ENCODE measurements around the gene CNTLN.
"Not testable (repeated sequence)": the region's sequence is repeated elsewhere in the genome, so short reads cannot be mapped to it uniquely, and the experiment has no call there.

The CNTLN gene

DNA sequence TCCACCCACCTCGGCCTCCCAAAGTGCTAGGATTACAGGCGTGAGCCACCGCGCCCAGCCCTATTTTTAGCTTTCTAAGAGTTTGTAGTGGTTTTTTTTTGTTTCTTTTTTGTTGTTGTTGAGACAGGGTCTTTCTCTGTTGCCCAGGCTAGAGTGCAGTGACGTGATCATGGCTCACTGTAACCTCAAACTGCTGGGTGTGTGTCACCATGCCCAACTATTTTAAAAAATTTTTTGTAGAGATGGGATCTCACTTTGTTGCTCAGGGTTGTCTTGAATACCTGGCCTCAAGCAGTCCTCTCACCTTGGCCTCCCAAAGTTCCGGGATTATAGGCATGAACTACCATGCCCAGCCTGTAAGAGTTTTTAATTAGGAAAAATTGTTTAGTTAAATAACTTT, 298.7 kb downstream of the CNTLN start:
- DNase-seq: no peak

DNA sequence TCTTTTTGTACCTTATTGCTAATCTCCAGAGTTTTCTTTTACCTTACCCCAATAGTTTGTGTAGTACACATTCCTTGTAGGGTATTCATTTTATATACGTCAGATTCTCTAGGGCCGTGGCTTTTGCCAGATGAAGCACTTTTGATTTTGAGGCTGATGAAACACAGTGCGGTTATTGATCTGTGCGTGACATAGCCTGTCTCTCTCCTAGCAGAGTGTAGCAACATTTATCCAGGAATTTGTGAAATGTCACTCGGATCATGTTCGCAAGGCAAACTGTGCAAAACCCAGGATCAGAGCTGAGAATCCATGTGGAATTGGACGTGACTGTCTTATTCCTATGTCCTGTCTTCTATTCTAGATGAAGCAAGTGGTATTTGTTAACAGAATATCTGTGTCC, 302.0 kb downstream of the CNTLN start:
- no peak for DNase-seq

DNA sequence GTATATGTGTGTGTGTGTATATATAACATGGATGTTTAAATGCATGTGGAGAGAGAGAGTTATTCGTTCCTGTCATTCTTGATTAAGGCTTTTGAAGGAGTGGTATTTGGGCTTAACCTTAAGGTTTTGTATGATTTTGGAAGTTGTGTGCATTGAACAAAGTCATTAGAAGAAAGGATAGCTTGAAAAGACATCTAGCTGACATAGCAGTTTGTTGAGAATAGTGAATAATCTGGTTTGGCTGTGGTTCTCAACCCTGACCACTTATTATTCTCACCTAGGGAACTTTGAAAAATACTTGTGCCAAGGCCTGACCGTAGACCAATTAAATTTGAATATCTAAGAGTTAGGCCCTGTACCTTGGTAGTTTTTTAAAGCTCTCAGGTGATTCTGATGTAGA, 303.0 kb downstream of the CNTLN start:
- DNase-seq: no peak

DNA sequence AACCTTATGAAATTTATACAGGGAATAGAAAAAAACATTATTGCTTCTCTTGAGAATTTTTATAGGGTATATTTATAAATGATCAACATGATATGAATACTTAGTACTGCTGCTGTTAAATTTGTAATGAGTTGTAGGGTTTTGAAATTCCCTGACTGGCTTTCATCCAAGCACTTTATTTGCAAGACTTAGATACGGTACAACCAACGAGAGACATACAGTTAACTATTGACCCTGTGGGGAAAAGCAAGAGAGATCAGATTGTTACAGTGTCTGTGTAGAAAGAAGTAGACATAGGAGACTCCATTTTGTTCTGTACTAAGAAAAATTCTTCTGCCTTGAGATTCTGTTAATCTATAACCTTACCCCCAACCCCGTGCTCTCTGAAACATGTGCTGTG, 310.3 kb downstream of the CNTLN start:
- not testable (repeated sequence) for DNase-seq

DNA sequence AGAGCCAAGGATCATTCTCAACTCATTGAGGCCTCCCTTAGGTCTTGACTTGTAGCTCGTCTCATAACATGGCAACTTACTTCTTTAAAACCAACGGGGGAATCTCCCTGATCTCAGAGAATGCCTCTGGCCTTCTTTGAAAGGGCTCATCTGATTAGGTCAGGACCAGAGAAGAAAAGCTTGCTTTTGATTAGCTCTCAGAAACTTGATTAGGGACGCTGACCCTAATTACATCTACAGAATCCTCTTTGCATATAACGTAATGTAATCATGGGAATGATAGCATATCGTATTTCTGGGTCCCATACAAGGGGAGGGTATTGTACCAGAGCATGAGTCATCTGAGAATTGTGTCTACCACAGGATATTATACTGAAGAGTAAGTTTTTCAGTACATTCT, 318.9 kb downstream of the CNTLN start:
- no peak for DNase-seq

DNA sequence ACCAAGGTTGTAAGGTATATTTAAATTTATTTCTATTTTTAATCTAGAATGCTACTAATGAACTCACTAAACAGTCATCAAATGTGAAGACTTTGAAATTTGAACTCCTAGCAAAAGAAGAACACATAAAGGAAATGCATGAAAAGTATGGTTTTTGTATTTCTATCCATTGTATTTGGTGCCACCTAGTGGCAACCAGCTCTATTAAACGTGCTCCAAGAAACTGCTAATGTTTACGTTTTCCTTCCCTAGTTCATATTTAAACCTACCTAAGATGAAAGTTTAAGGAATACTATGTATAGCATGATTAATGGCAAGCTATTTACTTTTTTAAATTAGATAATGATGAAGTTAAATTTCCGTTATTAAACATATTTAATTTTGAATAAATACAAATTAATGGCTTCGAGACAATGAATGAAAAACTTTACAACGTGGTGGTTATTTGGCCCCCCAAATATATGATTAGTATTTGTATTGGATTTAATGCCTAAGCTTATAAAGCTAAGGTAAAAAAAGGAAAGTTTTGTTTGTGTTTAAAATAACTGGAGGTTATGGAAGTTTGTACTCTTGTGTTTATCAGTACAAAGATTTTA, 328.1 kb downstream of the CNTLN start:
- no peak for DNase-seq

DNA sequence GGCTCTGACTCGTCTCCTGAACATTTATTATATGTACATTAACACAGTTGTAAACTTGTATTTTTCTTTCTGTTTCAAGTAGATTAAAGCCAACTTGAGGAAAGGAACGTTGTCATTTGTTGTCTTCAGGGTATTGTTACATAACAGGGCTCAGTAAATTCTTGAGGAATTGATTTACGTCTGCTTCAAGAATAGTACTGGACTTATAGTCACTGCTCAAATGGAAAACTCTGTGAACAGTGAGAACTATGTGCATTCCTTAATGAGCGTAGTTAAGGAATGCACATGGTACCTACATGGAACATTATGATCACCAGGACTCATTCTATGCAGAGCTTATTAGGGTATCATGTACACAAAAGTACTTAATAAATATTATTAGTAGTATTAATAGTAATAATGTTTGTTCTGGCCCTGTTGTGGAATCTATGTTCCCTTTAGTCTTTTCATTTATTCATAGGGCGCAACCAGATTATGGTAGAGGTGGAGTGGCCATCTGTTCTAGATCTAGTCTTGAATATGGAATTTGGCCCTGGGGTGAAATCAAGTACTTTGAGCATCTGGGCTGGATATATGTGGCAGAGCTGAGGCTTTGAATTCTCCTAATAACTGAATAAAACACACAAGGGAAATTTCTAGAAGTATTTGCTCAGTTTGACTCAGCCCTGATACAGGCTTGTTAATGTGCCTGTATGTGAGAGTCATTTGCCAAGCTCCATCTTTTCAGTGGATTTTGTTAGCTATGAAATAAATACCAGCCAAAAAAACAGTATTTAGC, 335.4 kb downstream of the CNTLN start:
- no peak for DNase-seq

DNA sequence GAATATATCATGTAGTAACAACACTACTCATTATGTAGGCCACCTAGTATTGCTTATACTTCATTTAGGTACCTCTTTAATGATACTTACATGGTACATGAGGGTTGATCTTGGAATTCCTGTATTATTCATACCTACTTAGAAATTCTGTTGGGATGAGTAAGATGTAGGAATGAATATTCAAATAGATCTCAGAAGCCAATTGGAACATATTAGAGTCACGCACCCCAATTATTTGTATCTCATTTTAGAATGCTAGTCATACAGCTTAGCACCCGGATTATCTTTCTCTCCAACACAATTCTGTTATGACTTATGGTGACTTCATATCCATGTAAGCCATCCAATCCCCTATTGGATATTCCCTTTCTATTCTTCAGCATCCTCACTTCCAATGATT, 337.3 kb downstream of the CNTLN start:
- no peak for DNase-seq

DNA sequence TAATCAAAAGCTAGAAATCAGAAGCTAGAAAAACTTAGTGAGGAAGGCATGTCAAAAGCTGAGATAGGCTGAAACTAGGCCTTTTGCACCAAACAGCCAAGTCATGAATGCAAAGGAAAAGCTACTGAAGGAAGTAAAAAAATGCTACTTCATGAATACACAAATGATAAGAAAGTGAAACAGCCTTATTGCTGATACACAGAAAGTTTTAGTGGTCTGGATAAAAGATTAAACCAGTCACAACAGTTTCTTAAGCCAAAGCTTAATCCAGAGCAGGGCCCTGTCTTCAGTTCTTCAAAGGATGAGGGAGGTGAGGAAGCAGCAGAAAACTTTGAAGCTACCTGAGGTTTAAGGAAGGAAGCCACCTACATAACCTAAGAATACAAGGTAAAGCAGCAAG, 341.6 kb downstream of the CNTLN start:
- no peak for DNase-seq

DNA sequence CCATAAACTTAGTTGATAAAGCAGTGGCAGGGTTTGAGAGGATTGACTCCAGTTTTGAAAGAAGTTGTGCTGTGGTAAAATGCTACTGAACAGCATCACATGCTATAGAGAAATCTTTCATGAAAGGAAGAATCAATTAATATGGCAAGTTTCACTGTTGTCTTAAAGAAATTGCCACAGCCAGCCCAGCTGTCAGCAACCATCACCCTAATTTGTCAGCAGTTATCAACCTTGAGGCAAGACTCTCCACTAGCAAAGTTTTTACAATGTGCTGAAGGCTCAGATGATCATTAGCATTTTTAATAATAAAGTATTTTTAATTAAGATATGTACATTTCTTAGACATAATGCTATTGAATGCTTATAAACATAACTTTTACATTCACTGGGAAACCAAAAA, 343.0 kb downstream of the CNTLN start:
- DNase-seq: no peak

DNA sequence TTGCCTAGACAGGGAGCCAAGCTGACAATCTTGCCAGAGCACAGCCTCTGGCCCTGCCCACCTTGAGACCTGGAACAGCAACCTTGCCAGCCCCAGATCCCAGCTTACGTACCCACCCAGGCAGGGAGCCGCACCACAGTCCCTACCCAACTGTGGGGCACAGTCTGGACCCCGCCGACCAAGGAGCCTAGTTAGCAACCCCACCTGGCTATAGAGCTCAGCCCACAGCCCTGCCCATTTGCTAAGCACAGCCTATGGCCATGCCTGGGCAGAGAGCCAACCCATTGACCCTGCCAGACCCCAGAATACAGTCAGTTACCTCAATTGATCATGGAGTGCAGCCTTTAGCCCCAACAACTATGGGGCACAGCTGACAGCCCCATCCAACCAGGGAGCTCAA, 346.1 kb downstream of the CNTLN start:
- DNase-seq: no peak

DNA sequence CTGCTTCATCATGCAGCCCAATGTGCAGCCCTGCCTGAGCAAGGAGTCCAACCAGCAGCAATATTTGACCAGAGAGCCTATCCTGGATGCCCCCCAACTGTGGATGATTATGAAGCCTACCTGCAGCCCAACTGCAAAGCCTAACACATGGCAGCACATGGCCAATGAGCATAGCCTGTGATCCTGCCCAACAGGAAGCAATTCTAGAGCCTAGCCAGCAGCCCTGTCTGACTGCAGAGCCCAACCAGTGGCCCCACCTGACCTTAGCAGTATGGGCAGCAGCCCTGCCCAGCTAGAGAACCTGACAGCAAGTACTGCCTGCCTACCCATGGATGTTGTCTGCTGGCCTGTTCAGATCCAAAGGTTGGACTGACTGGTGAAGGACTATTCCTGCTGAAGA, 346.7 kb downstream of the CNTLN start:
- no peak for DNase-seq

DNA sequence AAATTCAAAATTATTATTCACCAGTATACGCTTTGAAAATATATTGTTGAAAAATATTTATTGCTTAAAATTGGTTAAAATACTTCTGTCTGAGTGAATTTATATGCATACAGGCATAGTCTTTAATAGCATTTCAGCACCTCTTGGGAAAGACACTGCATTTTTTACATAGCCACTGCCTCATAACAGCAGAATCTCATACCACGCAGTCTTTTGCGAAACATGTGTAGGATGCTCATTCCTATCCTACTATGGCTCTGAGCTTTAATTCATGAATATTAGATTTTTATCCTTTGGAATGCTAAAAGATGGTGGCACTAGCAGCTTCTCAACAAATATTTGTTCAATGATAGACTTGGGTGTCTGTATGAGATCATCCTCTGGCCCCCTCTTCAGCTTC, 350.1 kb downstream of the CNTLN start:
- no peak for DNase-seq

DNA sequence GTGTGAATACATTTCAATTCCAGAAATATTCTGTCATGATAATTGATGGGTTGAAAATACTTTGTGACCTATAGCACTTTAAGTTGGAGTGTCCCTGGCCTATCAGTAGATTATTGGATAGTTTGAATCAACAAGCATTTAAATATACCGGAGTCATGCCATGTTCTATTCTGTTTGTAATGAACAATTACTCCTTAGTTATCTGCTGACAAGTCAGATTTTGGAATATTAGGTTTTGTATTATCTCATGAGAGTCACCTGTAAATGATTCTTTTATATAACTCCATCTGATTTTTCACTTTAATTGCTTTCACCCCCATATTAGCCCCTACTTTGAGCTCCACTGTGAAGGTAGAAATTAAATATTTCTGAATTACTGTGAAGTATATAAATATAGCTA, 351.6 kb downstream of the CNTLN start:
- no peak for DNase-seq

DNA sequence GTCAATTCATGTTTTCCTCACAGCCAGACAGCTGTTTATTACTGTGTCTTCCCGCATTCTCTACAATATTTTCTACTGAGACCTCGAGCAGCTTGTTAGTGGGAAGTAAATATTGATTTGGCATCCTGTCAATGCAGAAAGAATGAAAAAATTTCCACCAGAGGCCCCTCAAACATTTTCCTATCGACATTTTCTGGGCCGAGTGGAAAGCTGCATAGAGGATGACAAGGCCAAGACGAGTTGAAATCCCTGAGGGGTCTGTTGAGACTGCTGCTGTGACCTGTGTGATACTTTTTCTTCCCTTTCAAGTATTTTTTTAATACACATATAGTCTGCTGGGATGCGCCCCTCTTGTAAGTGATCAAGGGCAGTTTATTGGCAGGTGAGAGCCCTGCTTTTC, 352.6 kb downstream of the CNTLN start:
- DNase-seq: no peak

DNA sequence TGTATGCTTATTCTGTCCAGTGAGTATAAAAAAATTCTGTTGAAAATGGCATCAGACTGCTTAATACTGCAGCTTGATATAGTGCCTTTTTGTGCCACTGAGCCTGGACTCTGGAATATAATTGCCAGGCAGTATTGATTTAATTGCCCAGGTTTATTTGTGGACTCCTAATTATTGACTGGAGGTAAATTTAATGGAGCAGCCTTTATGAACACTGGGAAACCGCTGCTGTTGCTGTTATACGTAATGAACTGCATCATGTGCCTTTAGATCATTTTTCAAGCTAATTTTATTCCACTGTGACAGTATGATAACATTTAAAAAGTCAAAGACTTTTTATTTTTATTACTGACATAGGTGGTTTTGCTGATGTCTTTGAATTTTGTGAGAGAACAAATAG, 353.8 kb downstream of the CNTLN start:
- no peak for DNase-seq

DNA sequence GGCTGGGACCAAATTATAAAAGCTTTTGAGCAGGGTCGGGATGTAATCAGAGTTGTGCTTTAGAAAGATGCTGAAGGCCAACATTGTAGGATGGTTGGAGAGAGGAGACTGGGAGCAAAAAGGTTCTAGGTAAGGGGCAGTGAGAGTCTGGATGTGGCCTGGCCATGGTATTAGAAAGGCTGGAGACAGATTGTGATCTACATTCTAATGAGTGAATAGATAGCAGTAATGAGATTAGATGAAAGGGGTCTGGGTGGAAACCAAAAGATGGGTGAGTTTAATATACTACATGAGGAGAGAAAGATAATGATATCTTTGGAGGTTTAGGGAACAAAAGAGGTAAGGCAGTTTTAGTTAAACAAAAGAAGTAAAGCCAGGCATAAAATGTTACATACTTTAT, 355.3 kb downstream of the CNTLN start:
- no peak for DNase-seq

DNA sequence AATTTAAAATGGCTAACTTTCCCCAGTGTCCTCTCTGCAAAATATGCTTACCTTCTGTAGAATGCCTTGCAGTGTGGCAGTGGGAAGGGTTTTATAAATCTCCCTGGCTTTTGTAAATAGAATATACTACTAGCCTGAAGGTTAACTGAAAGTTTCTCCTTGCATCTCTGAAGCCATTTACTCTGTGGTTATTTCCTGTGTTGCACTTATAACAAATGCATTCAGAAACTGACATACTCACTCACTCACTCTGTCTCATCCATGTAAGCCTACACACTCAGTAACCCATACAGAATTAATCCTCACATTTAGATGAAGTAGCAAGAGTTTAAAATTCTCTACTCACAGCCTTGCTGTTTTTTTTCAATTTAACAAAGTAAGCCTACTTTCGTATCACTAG, 356.9 kb downstream of the CNTLN start:
- no peak for DNase-seq

DNA sequence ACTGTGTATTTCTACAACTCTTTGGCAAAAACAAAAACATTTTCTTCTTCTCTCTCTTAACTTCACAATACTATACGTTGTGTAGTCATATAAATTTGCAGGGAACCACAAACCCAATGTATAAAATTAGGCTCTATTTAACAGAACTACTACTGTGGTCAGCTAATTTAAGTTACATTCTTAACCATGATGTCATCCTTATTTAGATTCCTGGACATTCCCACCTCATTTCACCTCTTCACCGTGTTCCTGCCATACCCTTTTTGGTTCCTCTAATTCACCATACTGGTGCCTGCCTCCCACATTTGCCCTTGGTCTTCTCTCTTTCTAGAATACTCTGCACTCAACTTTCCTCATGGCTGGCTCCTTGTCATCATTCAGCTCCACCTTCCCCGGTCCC, 368.4 kb downstream of the CNTLN start:
- no peak for DNase-seq

DNA sequence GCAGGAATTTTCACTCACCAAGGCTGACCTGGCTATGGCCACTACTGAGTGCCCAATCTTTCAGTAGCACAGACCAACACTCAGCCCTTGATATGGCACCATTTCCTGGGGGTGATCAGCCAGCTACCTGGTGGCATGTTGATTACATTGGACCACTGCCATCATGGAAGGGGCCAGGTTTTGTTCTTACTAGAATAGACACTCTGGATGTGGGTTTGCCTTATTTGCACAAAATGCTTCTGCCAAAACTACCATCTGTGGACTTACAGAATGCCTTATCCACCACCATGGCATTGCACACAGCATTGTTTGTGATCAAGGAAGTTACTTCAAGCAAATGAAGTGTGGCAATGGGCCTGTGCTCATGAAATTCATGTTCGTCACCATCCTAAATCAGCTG, 374.3 kb downstream of the CNTLN start:
- no peak for DNase-seq

DNA sequence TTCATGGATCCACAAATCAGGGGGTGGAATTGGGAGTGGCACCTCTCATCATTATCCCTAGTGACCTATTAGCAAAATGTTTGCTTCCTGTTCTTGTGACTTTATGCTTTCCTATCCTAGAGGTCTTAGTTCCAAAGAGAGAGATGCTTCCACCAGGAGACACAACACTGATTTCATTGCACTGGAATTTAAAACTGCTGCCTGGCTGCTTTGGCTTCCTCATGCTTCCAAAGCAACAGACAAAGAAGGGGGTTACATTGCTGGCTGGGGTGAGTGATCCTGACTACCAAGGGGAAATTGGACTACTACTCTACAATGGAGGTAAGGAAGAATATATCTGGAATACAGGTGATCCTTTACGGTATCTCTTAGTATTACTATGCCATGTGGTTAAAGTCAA, 374.9 kb downstream of the CNTLN start:
- no peak for DNase-seq

DNA sequence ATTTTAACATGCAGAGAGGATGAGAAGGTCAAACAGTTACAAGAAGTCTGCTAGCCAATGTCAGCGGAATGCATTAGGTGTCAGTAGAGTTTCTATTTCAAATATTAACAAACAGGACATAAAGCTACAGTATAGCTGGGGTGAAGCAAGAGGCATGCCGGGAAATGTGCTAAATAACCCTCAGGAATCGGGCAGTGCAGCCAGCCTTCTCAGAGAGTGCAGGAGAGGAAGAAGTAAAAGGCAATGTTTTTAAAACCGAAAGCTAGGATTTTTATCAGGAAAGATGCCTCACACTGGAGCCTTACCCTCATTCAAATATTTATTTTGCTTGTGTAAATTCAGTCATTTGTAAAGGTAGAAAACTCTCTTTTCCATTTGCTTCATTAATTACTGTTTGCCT, 384.9 kb downstream of the CNTLN start:
- no peak for DNase-seq

DNA sequence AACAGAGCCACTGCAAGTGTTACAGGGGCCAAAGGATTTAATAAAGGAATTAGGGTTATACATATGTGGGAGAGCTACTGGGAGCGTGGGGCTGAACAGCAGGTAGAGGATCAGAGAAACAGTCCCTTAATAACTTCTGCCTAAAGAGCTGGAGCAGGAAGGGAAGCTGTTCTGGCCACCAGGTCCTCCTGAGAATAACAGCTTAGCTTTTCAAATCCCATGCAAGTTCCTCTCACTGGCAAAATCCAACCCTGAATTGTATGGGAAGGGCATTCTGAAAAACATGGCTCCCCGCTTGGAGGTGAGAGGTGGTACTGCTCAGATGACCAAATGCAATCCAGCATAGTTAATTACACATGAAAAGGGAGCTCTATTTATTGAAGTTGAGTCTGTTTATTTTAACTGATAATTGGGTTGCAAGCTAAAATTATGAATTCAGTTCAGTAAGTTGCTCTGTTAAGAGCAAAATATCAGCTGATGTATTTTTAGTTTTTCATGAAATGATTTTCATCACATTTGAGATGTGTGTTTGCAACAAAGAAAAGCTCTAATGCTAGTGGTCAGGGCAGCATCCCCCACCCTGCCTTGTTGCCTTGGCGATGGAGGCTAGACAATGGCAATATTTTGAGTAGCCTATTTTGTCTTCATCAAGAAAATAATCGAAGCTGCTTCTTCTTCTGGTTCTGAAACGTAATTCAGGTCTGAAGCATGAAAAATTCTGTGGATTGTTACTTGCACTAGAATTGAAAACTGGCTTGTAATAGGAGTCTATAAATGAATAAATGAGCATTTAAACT, 385.6 kb downstream of the CNTLN start:
- DNase-seq: no peak
